ENCODE measurements around the gene ILDR1. TPM values are rescaled to one million over a fixed set of nuclear protein-coding genes. Genes with fewer than 3 reads are reported as not detected.

The ILDR1 gene
- total and polyA plus RNA-seq, 2 of the 4 experiments (the other 2 are of a cell fraction): not detected

GRCh38 chr3:122023335-122023910 lies 1.4 kb upstream of the ILDR1 start:
- H3K56ac ChIP-seq (ENCODE audit: extremely low read depth, insufficient read depth, low read length): no peak overlapping the region
- no peak overlapping the region for H4K5ac ChIP-seq (ENCODE audit: low read depth, low read length)
- no peak overlapping the region for H3K27ac ChIP-seq (ENCODE audit: insufficient read depth, low read length)
- DNase-seq (no peak), ATAC-seq (ENCODE audit: low read depth) (no peak)
- no peak overlapping the region for H3K23ac ChIP-seq (ENCODE audit: low read depth, low read length)
- ChIA-PET CTCF (no interaction called here), POLR2A (ENCODE audit: unreplicated experiment) (no interaction called here)
- TF ChIP-seq RFX5 (IDR thresholded peaks at IDR 0.05; ENCODE audit: low read depth, low read length): no peak
- no peak for TF ChIP-seq MAZ (IDR thresholded peaks at IDR 0.05; ENCODE audit: borderline replicate concordance, low read depth, low read length)
- TF ChIP-seq RAD21 (IDR thresholded peaks at IDR 0.05; ENCODE audit: low read length): no peak
- no peak for TF ChIP-seq ELK1 (IDR thresholded peaks at IDR 0.05; ENCODE audit: borderline replicate concordance, low read depth, low read length)
- no peak for TF ChIP-seq USF2 (IDR thresholded peaks at IDR 0.05; ENCODE audit: low read depth, low read length)
- no peak for TF ChIP-seq CTCF (conservative IDR thresholded peaks at IDR 0.05; ENCODE audit: low read depth, low read length)
- no peak for TF ChIP-seq BHLHE40 (IDR thresholded peaks at IDR 0.05; ENCODE audit: low read depth, low read length)
- TF ChIP-seq MXI1 (IDR thresholded peaks at IDR 0.05; ENCODE audit: borderline replicate concordance, low read depth, low read length): no peak
- TF ChIP-seq NFE2L2 (IDR thresholded peaks at IDR 0.05; ENCODE audit: low read depth, low read length): no peak
- TF ChIP-seq MAFK (IDR thresholded peaks at IDR 0.05; ENCODE audit: low read depth, low read length): no peak
- no peak for TF ChIP-seq SMC3 (IDR thresholded peaks at IDR 0.05; ENCODE audit: low read depth, low read length)
- no peak for TF ChIP-seq RCOR1 (IDR thresholded peaks at IDR 0.05; ENCODE audit: insufficient replicate concordance, low read length)
- no peak for TF ChIP-seq POLR2A (IDR thresholded peaks at IDR 0.05; ENCODE audit: low read depth, low read length)
- TF ChIP-seq FOS (IDR thresholded peaks at IDR 0.05; ENCODE audit: low read depth, low read length): no peak
- TF ChIP-seq CEBPB (IDR thresholded peaks at IDR 0.05; ENCODE audit: low read depth, low read length): no peak
- no peak overlapping the region for H2BK15ac ChIP-seq (ENCODE audit: low read depth, low read length)
- H2AK5ac ChIP-seq (ENCODE audit: low read depth, low read length): no peak overlapping the region
- no peak overlapping the region for H3K18ac ChIP-seq (ENCODE audit: low read depth, low read length)
- H3K9me1 ChIP-seq (ENCODE audit: insufficient read depth, low read length): no peaks in the 10 kb centered on the region
- in situ Hi-C loops (cut with MboI; ENCODE audit: low sequenced_read_pairs) (no loop called here), dilution Hi-C loops (cut with HindIII; ENCODE audit: low sequenced_read_pairs, unreplicated experiment) (no loop called here), intact Hi-C loops (cut with micrococcal nuclease) (no loop called here)
- H3K4me1 ChIP-seq (ENCODE audit: control insufficient read depth, insufficient read depth, low read length): no peaks in the 10 kb centered on the region
- H3K9ac ChIP-seq (ENCODE audit: low read depth, low read length): no peak overlapping the region
- no peak overlapping the region for H3K4me3 ChIP-seq (ENCODE audit: insufficient read depth, low read depth, low read length)
- H4K8ac ChIP-seq (ENCODE audit: low read depth in 2 of 2, low read length in 2 of 2): no peak overlapping the region
- H3K14ac ChIP-seq (replicated peaks; ENCODE audit: low read depth, low read length): no peak overlapping the region
- H3K4me2 ChIP-seq (ENCODE audit: low read depth, low read length): 0 out of 2 replicates have a peak overlapping the region, but pooled peaks have one; percentile 28
- H3K4ac ChIP-seq (ENCODE audit: low read depth, low read length): no peak overlapping the region
- no peak overlapping the region for H2BK120ac ChIP-seq (ENCODE audit: low read depth, low read length)
- no peak overlapping the region for H4K91ac ChIP-seq (ENCODE audit: insufficient read depth, low read depth, low read length)
- no TSS peak for BruUV-seq (replicated peaks)
- no peak overlapping the region for H2BK5ac ChIP-seq (ENCODE audit: low read depth, low read length, poor library complexity, severe bottlenecking)
- H3K36me3 ChIP-seq (ENCODE audit: control insufficient read depth, insufficient read depth, low read length): no peaks in the 10 kb centered on the region
- H4K20me1 ChIP-seq (ENCODE audit: insufficient read depth, low read length): no peaks in the 10 kb centered on the region
- no peak overlapping the region for H2BK20ac ChIP-seq (ENCODE audit: low read depth, low read length)
- H3K79me1 ChIP-seq (ENCODE audit: low read depth in 1 of 2, low read length in 2 of 2): no peaks in the 10 kb centered on the region
- no peak overlapping the region for H2AK9ac ChIP-seq (replicated peaks; ENCODE audit: low read depth, low read length, poor library complexity)
- no peak overlapping the region for H2AFZ ChIP-seq (replicated peaks; ENCODE audit: low read length, poor library complexity)
- WGBS, 2 experiments (ENCODE audit: extremely low coverage in 2 of 2, insufficient read length in 1 of 2): 38% methylated on average over 2 of the region's 8 CpGs; no CpG with 5 or more reads in 1 of the 2 experiments
- H3K9me3 ChIP-seq (ENCODE audit: control insufficient read depth, insufficient read depth, low read length): no peaks in the 10 kb centered on the region
- peaks cover 21% of the 10 kb centered on the region for H3K27me3 ChIP-seq (ENCODE audit: control insufficient read depth, insufficient read depth, low read length)
